ENCODE results near the gene TMEM59L.

TMEM59L gene

GRCh38 chr19:18605196-18605545 lies 7.5 kb upstream of the TMEM59L start:
- Histone ChIP-seq H2AFZ (ENCODE audit: insufficient read depth, low read length, poor library complexity) (no peak overlapping the region), H3K79me1 (ENCODE audit: low read length) (no peaks in the 10 kb centered on the region), H3K36me3 (ENCODE audit: control insufficient read depth in 1 of 2, insufficient read depth in 2 of 2, low read length in 2 of 2) (no peaks in the 10 kb centered on the region), H3K4me2 (ENCODE audit: low read length) (no peak overlapping the region), H3K4ac (ENCODE audit: low read depth, low read length) (no peak overlapping the region), H3K4me1 (ENCODE audit: control insufficient read depth in 1 of 2, insufficient read depth in 2 of 2, low read length in 2 of 2) (peaks cover 1 to 5% of the 10 kb centered on the region in 2 experiments), H3K23ac (ENCODE audit: low read length) (no peak overlapping the region), H2BK5ac (ENCODE audit: low read depth, low read length, poor library complexity) (no peak overlapping the region), H2BK120ac (ENCODE audit: insufficient read depth, low read length, poor library complexity) (no peak overlapping the region), H3K79me2 (ENCODE audit: control insufficient read depth, insufficient read depth, low read length, poor library complexity) (no peaks in the 10 kb centered on the region), H3K9ac (ENCODE audit: low read length) (no peak overlapping the region), H3K18ac (ENCODE audit: low read length) (no peak overlapping the region), H2AK5ac (ENCODE audit: low read length) (no peak overlapping the region), H4K12ac (ENCODE audit: low read depth, low read length) (no peak overlapping the region), H3K9me3 (ENCODE audit: insufficient read depth, low read depth, low read length) (no peaks in the 10 kb centered on the region), H3K4me3 (ENCODE audit: low read depth, low read length) (no peak overlapping the region), H4K91ac (ENCODE audit: low read depth, low read length) (no peak overlapping the region), H2BK12ac (ENCODE audit: low read length) (no peak overlapping the region), H3K27me3 (ENCODE audit: insufficient read depth, low read length) (peaks cover 69% of the 10 kb centered on the region), H4K8ac (ENCODE audit: low read depth, low read length) (no peak overlapping the region), H3K14ac (ENCODE audit: low read length) (no peak overlapping the region), H3K27ac (ENCODE audit: low read depth, low read length) (no peak overlapping the region)
- DNase-seq: no peak
- no CpG with 5 or more reads among the region's 17 CpGs for WGBS (ENCODE audit: extremely low coverage, insufficient coverage, insufficient read length)

- WGBS (ENCODE audit: extremely low coverage, insufficient coverage, insufficient read length): no CpG with 5 or more reads among the region's 65 CpGs
- H2BK12ac ChIP-seq (ENCODE audit: low read length): no peak overlapping the region
- no peak overlapping the region for H3K14ac ChIP-seq (ENCODE audit: low read length)
- no peak overlapping the region for H3K4me2 ChIP-seq (ENCODE audit: low read length)
- H2AFZ ChIP-seq (ENCODE audit: insufficient read depth, low read length, poor library complexity): no peak overlapping the region
- no peaks in the 10 kb centered on the region for H3K36me3 ChIP-seq (ENCODE audit: control insufficient read depth in 1 of 2, insufficient read depth in 2 of 2, low read length in 2 of 2)
- H3K4me3 ChIP-seq (ENCODE audit: low read depth, low read length): no peak overlapping the region
- H2BK120ac ChIP-seq (ENCODE audit: insufficient read depth, low read length, poor library complexity): no peak overlapping the region
- no peak overlapping the region for H3K9ac ChIP-seq (ENCODE audit: low read length)
- peaks cover 73% of the 10 kb centered on the region for H3K27me3 ChIP-seq (ENCODE audit: insufficient read depth, low read length)
- no peak overlapping the region for H2AK5ac ChIP-seq (ENCODE audit: low read length)
- H4K8ac ChIP-seq (ENCODE audit: low read depth, low read length): no peak overlapping the region
- H3K18ac ChIP-seq (ENCODE audit: low read length): no peak overlapping the region
- H3K79me2 ChIP-seq (ENCODE audit: control insufficient read depth, insufficient read depth, low read length, poor library complexity): no peaks in the 10 kb centered on the region
- no peak overlapping the region for H4K12ac ChIP-seq (ENCODE audit: low read depth, low read length)
- H4K91ac ChIP-seq (ENCODE audit: low read depth, low read length): no peak overlapping the region
- H2BK5ac ChIP-seq (ENCODE audit: low read depth, low read length, poor library complexity): no peak overlapping the region
- H3K23ac ChIP-seq (ENCODE audit: low read length): no peak overlapping the region
- peaks cover 5 to 9% of the 10 kb centered on the region in 2 experiments for H3K4me1 ChIP-seq (ENCODE audit: control insufficient read depth in 1 of 2, insufficient read depth in 2 of 2, low read length in 2 of 2)
- DNase-seq: no peak
- H3K79me1 ChIP-seq (ENCODE audit: low read length): peaks cover 3% of the 10 kb centered on the region
- no peaks in the 10 kb centered on the region for H3K9me3 ChIP-seq (ENCODE audit: insufficient read depth, low read depth, low read length)
- H3K27ac ChIP-seq (ENCODE audit: low read depth, low read length): no peak overlapping the region
- H3K4ac ChIP-seq (ENCODE audit: low read depth, low read length): no peak overlapping the region
Measured at GRCh38 chr19:18605546-18606280, 7.0 kb upstream of the TMEM59L start.

DNA sequence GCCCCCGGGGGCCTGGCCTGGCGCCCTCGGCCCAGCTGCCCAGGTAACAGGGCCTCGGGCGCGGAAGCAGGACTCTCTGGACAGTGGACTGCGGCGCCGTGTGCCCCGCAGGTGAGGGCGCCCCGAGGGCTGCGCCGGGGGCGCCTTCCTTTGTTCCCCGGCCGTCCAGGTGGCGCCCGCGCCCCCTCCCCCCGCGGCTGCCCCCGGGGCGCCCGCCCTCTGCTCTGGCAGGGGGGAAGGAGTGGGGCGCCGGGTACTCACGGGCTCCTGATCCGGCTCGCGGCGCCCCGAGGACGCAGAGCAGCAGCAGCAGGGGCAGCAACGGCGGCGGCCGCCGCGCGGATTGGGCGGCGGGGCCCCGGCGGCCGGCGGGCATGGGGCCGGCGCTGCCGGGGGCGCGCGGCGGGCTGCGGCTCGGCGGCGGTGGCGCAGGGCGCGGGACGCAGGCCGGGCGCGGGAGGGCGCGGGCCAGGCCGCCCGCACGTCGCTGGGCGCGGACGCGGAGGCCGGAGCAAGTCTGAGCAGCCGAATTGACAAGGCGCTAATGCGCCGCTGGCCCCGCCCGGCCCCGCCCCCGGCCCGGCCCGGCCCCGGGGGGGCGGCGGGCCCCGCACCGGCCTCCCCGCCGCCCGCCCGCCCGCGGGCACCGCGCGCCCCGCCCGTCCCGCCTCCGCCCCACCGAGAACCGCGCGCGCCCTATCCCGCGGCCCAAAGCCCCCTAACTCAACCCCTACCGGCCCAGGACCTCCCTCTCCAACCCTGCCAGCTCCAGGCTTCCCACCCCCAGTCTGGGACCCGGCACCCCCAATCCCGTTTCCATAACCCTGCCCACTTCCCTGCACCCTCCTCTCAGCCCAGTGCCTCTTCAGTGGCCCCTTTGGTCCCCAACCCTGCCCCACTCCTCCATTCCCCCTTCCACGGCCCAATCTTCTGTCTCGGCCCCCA lies 6.1 kb upstream of the TMEM59L start, which contains the start of gene CRLF1:
CRLF1 (minus strand) TSS at position 519 of the 945 bp plus-strand sequence; CDS start at position 376, 143 bp downstream.
- Histone ChIP-seq H3K9me3 (ENCODE audit: insufficient read depth, low read depth, low read length) (no peaks in the 10 kb centered on the region), H2BK120ac (ENCODE audit: insufficient read depth, low read length, poor library complexity) (no peak within 1 kb of the TSS), H3K79me2 (ENCODE audit: control insufficient read depth, insufficient read depth, low read length, poor library complexity) (no peaks in the 10 kb centered on the region), H3K18ac (ENCODE audit: low read length) (no peak within 1 kb of the TSS), H4K8ac (ENCODE audit: low read depth, low read length) (no peak within 1 kb of the TSS), H3K36me3 (ENCODE audit: control insufficient read depth in 1 of 2, insufficient read depth in 2 of 2, low read length in 2 of 2) (no peaks in the 10 kb centered on the region), H2AFZ (ENCODE audit: insufficient read depth, low read length, poor library complexity) (no peak within 1 kb of the TSS), H3K9ac (ENCODE audit: low read length) (no peak within 1 kb of the TSS), H3K23ac (ENCODE audit: low read length) (no peak within 1 kb of the TSS), H3K27me3 (ENCODE audit: insufficient read depth, low read length) (peaks cover 79% of the 10 kb centered on the region), H3K4me1 (ENCODE audit: control insufficient read depth in 1 of 2, insufficient read depth in 2 of 2, low read length in 2 of 2) (peaks cover 12 to 15% of the 10 kb centered on the region in 2 experiments), H3K4me3 (ENCODE audit: low read depth, low read length) (no peak within 1 kb of the TSS), H2BK5ac (ENCODE audit: low read depth, low read length, poor library complexity) (no peak within 1 kb of the TSS), H3K27ac (ENCODE audit: low read depth, low read length) (no peak within 1 kb of the TSS), H4K91ac (ENCODE audit: low read depth, low read length) (no peak within 1 kb of the TSS), H3K79me1 (ENCODE audit: low read length) (peaks cover 3% of the 10 kb centered on the region), H3K4ac (ENCODE audit: low read depth, low read length) (no peak within 1 kb of the TSS), H2AK5ac (ENCODE audit: low read length) (no peak within 1 kb of the TSS), H2BK12ac (ENCODE audit: low read length) (no peak within 1 kb of the TSS), H4K12ac (ENCODE audit: low read depth, low read length) (no peak within 1 kb of the TSS), H3K4me2 (ENCODE audit: low read length) (peak within 1 kb of the TSS; percentile 36), H3K14ac (ENCODE audit: low read length) (no peak within 1 kb of the TSS)
- no CpG with 5 or more reads among the region's 116 CpGs for WGBS (ENCODE audit: extremely low coverage, insufficient coverage, insufficient read length)
- DNase-seq: no peak

DNA sequence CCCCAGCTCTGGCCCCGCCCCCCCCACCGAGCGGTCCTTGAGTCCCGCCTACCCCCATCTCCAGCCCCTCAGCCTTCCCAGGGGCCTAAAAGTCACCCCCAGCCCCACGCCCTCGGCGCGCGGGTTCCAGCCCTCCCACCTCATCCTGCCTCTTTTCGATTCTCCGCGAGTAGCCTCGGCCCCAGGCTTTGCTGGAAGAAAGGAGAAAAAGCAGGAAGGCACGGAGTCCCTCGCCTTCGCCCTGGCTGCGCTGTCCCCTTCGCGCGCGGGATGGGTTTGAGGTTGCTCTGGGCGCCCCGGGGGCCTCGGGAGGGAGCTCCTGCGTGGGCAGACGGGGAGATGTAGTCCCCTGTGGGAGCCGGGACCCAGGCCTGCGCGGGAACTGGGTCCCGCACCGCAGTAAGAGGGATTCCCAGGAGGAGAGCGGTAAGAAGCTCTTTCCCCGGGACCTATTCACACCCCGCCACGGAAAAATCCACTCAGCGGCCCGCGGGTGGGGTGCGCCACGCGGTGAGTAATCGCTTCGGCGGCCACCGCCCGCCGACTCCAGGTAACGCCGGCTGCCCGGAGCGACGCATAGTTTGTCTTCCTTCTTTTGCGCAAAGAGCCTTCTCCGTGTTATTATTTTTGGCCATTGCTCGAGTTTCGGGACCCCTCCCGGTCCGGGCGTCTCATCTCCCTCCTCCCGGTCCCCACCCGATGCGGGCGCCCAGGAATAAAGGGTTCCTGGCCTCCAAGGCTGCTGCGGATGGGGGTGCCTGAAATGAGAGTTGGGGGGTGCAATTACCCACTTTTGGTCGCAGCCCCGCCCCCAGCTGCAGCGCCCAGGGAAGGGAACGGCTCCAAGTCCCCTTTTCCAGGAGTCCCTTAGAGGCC lies 5.2 kb upstream of the TMEM59L start:
- Histone ChIP-seq H3K79me2 (ENCODE audit: control insufficient read depth, insufficient read depth, low read length, poor library complexity) (no peaks in the 10 kb centered on the region), H3K9ac (ENCODE audit: low read length) (no peak overlapping the region), H4K91ac (ENCODE audit: low read depth, low read length) (no peak overlapping the region), H3K79me1 (ENCODE audit: low read length) (peaks cover 3% of the 10 kb centered on the region), H3K9me3 (ENCODE audit: insufficient read depth, low read depth, low read length) (no peaks in the 10 kb centered on the region), H3K4ac (ENCODE audit: low read depth, low read length) (no peak overlapping the region), H3K4me3 (ENCODE audit: low read depth, low read length) (no peak overlapping the region), H2BK12ac (ENCODE audit: low read length) (no peak overlapping the region), H2BK120ac (ENCODE audit: insufficient read depth, low read length, poor library complexity) (no peak overlapping the region), H2BK5ac (ENCODE audit: low read depth, low read length, poor library complexity) (no peak overlapping the region), H3K27ac (ENCODE audit: low read depth, low read length) (no peak overlapping the region), H3K27me3 (ENCODE audit: insufficient read depth, low read length) (peaks cover 88% of the 10 kb centered on the region), H3K18ac (ENCODE audit: low read length) (no peak overlapping the region), H4K8ac (ENCODE audit: low read depth, low read length) (no peak overlapping the region), H3K4me1 (ENCODE audit: control insufficient read depth in 1 of 2, insufficient read depth in 2 of 2, low read length in 2 of 2) (peaks cover 15% of the 10 kb centered on the region in 2 experiments), H3K14ac (ENCODE audit: low read length) (no peak overlapping the region), H3K36me3 (ENCODE audit: control insufficient read depth in 1 of 2, insufficient read depth in 2 of 2, low read length in 2 of 2) (no peaks in the 10 kb centered on the region), H3K23ac (ENCODE audit: low read length) (no peak overlapping the region), H2AK5ac (ENCODE audit: low read length) (no peak overlapping the region), H2AFZ (ENCODE audit: insufficient read depth, low read length, poor library complexity) (no peak overlapping the region), H4K12ac (ENCODE audit: low read depth, low read length) (no peak overlapping the region), H3K4me2 (ENCODE audit: low read length) (no peak overlapping the region)
- peak in 1 of 2 donors; percentile 32 for DNase-seq
- WGBS (ENCODE audit: extremely low coverage, insufficient coverage, insufficient read length): no CpG with 5 or more reads among the region's 68 CpGs
